ENCODE measurements around the gene NMRK2. TPM values are rescaled to one million over a fixed set of nuclear protein-coding genes. Genes with fewer than 3 reads are reported as not detected.
"Not testable (repeated sequence)": the region's sequence is repeated elsewhere in the genome, so short reads cannot be mapped to it uniquely, and the experiment has no call there.

Gene NMRK2
- total and polyA plus RNA-seq, 2 donors from 2014 or later, result 0.69 to 6.1 TPM

- DNase-seq, result no peak
- no peak for FAIRE-seq
- no peak overlapping the region for H3K27ac ChIP-seq (ENCODE audit: low read depth in 2 of 2, low read length in 2 of 2)
- no peaks in the 10 kb centered on the region for H3K36me3 ChIP-seq (ENCODE audit: control insufficient read depth in 2 of 3, insufficient read depth in 3 of 3, low read length in 3 of 3)
- no peak overlapping the region for H3K9ac ChIP-seq (ENCODE audit: low read length in 3 of 3)
- TF ChIP-seq CTCF (IDR thresholded peaks at IDR 0.05; ENCODE audit: borderline replicate concordance, extremely low read depth, insufficient read depth), result no peak
- H3K27me3 ChIP-seq (ENCODE audit: control insufficient read depth, insufficient read depth, low read length), result no peaks in the 10 kb centered on the region
- no peaks in the 10 kb centered on the region for H3K4me1 ChIP-seq (ENCODE audit: control insufficient read depth in 2 of 3, insufficient read depth in 2 of 3, low read depth in 1 of 3, low read length in 3 of 3)
- intact Hi-C loops (cut with DNase I), result no loop called here
- H3K4me3 ChIP-seq (ENCODE audit: low read length in 3 of 3), result no peak overlapping the region
- H3K9me3 ChIP-seq (ENCODE audit: control insufficient read depth in 2 of 3, insufficient read depth in 1 of 3, low read length in 3 of 3), result no peaks in the 10 kb centered on the region
These were observed 10.0 kb downstream of the NMRK2 start for GRCh38 chr19:3942790-3943409.

GRCh38 chr19:3944018-3944721 lies 11.3 kb downstream of the NMRK2 start:
- DNase-seq (no peak), FAIRE-seq (no peak)
- no peaks in the 10 kb centered on the region for H3K27me3 ChIP-seq (ENCODE audit: control insufficient read depth, insufficient read depth, low read length)
- H3K9ac ChIP-seq (ENCODE audit: low read length in 3 of 3), result no peak overlapping the region
- no peak overlapping the region for H3K4me3 ChIP-seq (ENCODE audit: low read length in 3 of 3)
- H3K4me1 ChIP-seq (ENCODE audit: control insufficient read depth in 2 of 3, insufficient read depth in 2 of 3, low read depth in 1 of 3, low read length in 3 of 3), result no peaks in the 10 kb centered on the region
- intact Hi-C loops (cut with DNase I), result no loop called here
- H3K36me3 ChIP-seq (ENCODE audit: control insufficient read depth in 2 of 3, insufficient read depth in 3 of 3, low read length in 3 of 3), result no peaks in the 10 kb centered on the region
- no peak for TF ChIP-seq CTCF (IDR thresholded peaks at IDR 0.05; ENCODE audit: borderline replicate concordance, extremely low read depth, insufficient read depth)
- no peaks in the 10 kb centered on the region for H3K9me3 ChIP-seq (ENCODE audit: control insufficient read depth in 2 of 3, insufficient read depth in 1 of 3, low read length in 3 of 3)
- no peak overlapping the region for H3K27ac ChIP-seq (ENCODE audit: low read depth in 2 of 2, low read length in 2 of 2)

- DNase-seq (no peak), FAIRE-seq (no peak)
- H3K9ac ChIP-seq (ENCODE audit: low read length in 3 of 3), result no peak overlapping the region
- peaks cover 0 to under 1% (median 0%) of the 10 kb centered on the region in 3 donors for H3K4me1 ChIP-seq (ENCODE audit: control insufficient read depth in 2 of 3, insufficient read depth in 2 of 3, low read depth in 1 of 3, low read length in 3 of 3)
- H3K9me3 ChIP-seq (ENCODE audit: control insufficient read depth in 2 of 3, insufficient read depth in 1 of 3, low read length in 3 of 3), result no peaks in the 10 kb centered on the region
- H3K27me3 ChIP-seq (ENCODE audit: control insufficient read depth, insufficient read depth, low read length), result no peaks in the 10 kb centered on the region
- intact Hi-C loops (cut with DNase I), result no loop called here
- H3K4me3 ChIP-seq (ENCODE audit: low read length in 3 of 3), result no peak overlapping the region
- no peak overlapping the region for H3K27ac ChIP-seq (ENCODE audit: low read depth in 2 of 2, low read length in 2 of 2)
- TF ChIP-seq CTCF (IDR thresholded peaks at IDR 0.05; ENCODE audit: borderline replicate concordance, extremely low read depth, insufficient read depth), result no peak
- no peaks in the 10 kb centered on the region for H3K36me3 ChIP-seq (ENCODE audit: control insufficient read depth in 2 of 3, insufficient read depth in 3 of 3, low read length in 3 of 3)
These were observed 13.0 kb downstream of the NMRK2 start for GRCh38 chr19:3945838-3946237.

- H3K27me3 ChIP-seq (ENCODE audit: control insufficient read depth, insufficient read depth, low read length); H3K36me3 ChIP-seq (ENCODE audit: control insufficient read depth in 2 of 3, insufficient read depth in 3 of 3, low read length in 3 of 3); FAIRE-seq; H3K9me3 ChIP-seq (ENCODE audit: control insufficient read depth in 2 of 3, insufficient read depth in 1 of 3, low read length in 3 of 3); intact Hi-C loops (cut with DNase I); H3K27ac ChIP-seq (ENCODE audit: low read depth in 2 of 2, low read length in 2 of 2); H3K4me3 ChIP-seq (ENCODE audit: low read length in 3 of 3); H3K4me1 ChIP-seq (ENCODE audit: control insufficient read depth in 2 of 3, insufficient read depth in 2 of 3, low read depth in 1 of 3, low read length in 3 of 3); DNase-seq; H3K9ac ChIP-seq (ENCODE audit: low read length in 3 of 3): not testable (repeated sequence)
These were observed 14.6 kb downstream of the NMRK2 start for GRCh38 chr19:3947316-3947933.
